22Rv1 (cell line): Measurements from ENCODE around the gene C6orf132.
A peak's percentile ranks its signal among the peaks of the same experiment; 100 is the strongest.

Experiments used
- H3K27ac ChIP-seq: fragments of 450-650 bp; 2 replicates; pipeline ENCODE4 v1.5.1; 2017
- CTCF ChIP-seq: fragments of 450-650 bp; IDR thresholded peaks from 2 replicates; pipeline ENCODE4 v1.5.1; 2017; ENCODE audit warnings: mild to moderate bottlenecking
- ZFX ChIP-seq: fragments of 450-650 bp; IDR thresholded peaks from 2 replicates; pipeline ENCODE4 v1.6.1; 2017; ENCODE audit warnings: antibody characterized with exemption, borderline replicate concordance

Gene C6orf132

GRCh38 chr6:42123379-42124103 lies 18.9 kb downstream of the C6orf132 start:
- TF ChIP-seq CTCF, result no peak
- no peak for TF ChIP-seq ZFX
- H3K27ac ChIP-seq, result no peak overlapping the region

GRCh38 chr6:42120895-42121865 lies 21.2 kb downstream of the C6orf132 start:
- peak overlapping the region; percentile 18 for H3K27ac ChIP-seq

GRCh38 chr6:42118162-42119001 lies 24.0 kb downstream of the C6orf132 start:
- TF ChIP-seq CTCF (no peak), ZFX (no peak)
- H3K27ac ChIP-seq, result peak overlapping the region; percentile 80

More at GRCh38 chr6:42120895-42121865, 21.2 kb downstream of the C6orf132 start:
- TF ChIP-seq CTCF, result no peak
- TF ChIP-seq ZFX, result no peak

- peak overlapping the region; percentile 80 for H3K27ac ChIP-seq
These were observed 24.6 kb downstream of the C6orf132 start for GRCh38 chr6:42117843-42118161.

GRCh38 chr6:42113936-42114636 lies 28.3 kb downstream of the C6orf132 start:
- TF ChIP-seq CTCF (no peak), ZFX (no peak)

More at GRCh38 chr6:42117843-42118161, 24.6 kb downstream of the C6orf132 start:
- TF ChIP-seq ZFX (no peak), CTCF (no peak)

GRCh38 chr6:42112351-42112750 lies 30.1 kb downstream of the C6orf132 start:
- H3K27ac ChIP-seq, result no peak overlapping the region
- TF ChIP-seq CTCF, result no peak
- TF ChIP-seq ZFX, result no peak

More at GRCh38 chr6:42113936-42114636, 28.3 kb downstream of the C6orf132 start:
- no peak overlapping the region for H3K27ac ChIP-seq
